ENCODE measurements around the gene GNG11.

DNA sequence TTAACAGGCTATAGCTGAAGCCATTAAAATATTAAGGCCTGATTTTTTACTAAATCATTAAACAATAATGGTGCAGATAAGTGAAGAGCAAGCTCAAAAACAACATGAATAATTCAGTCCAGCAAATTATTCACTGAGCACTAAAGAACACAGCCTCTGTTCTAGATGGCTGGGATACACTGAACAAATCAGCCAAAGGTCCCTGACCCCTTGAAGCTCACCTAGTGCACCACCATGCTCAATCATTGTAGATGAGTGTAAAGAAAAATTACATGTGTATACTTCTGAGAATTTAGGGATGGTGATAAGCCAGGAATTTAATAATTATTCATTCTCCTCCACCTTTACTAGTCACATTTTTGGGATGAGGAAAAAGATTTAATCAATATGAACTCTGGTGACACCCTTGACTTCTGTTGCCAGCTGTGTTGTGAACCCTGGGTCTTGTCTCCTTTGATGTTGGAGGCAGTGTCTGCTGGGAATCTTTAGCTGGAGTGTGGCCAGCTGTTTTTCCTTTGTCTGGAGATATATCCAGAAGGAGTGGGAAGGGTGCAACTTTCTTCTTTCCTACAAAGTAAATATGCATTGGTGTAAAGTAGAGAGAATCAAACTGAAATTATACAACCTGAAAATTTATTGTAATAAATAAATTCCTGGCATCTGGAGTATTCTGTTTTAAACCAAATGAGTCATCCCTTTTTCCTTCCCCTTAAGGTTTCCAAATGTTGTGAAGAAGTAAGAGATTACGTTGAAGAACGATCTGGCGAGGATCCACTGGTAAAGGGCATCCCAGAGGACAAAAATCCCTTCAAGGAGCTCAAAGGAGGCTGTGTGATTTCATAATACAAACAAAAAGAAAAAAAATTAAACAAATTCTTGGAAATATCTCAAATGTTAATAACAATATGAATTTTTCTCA lies 11.2 kb upstream of the GNG11 start:
- TF ChIP-seq, protein P1, sequence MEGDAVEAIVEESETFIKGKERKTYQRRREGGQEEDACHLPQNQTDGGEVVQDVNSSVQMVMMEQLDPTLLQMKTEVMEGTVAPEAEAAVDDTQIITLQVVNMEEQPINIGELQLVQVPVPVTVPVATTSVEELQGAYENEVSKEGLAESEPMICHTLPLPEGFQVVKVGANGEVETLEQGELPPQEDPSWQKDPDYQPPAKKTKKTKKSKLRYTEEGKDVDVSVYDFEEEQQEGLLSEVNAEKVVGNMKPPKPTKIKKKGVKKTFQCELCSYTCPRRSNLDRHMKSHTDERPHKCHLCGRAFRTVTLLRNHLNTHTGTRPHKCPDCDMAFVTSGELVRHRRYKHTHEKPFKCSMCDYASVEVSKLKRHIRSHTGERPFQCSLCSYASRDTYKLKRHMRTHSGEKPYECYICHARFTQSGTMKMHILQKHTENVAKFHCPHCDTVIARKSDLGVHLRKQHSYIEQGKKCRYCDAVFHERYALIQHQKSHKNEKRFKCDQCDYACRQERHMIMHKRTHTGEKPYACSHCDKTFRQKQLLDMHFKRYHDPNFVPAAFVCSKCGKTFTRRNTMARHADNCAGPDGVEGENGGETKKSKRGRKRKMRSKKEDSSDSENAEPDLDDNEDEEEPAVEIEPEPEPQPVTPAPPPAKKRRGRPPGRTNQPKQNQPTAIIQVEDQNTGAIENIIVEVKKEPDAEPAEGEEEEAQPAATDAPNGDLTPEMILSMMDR (optimal IDR thresholded peaks at IDR 0.05 in 1 of 3, IDR thresholded peaks at IDR 0.05 in 1 of 3, conservative IDR thresholded peaks at IDR 0.05 in 1 of 3; ENCODE audit: extremely low read depth in 1 of 3, insufficient read depth in 2 of 3, low read length in 3 of 3): no peak
- TF ChIP-seq EZH2 (IDR thresholded peaks at IDR 0.05; ENCODE audit: low read length): no peak

All from keratinocyte (primary cell).